K562 (cell line): ENCODE measurements around the gene ZPLD1. TPM values are rescaled to one million over a fixed set of nuclear protein-coding genes. Genes with fewer than 3 reads are reported as not detected.

Source experiments
- ARHGAP35 ChIP-seq: fragments of 450-650 bp; IDR thresholded peaks from 2 replicates; pipeline ENCODE4 v1.6.1; 2018; ENCODE audit not compliant: partially characterized antibody
- NFRKB ChIP-seq: fragments of 450-650 bp; IDR thresholded peaks from 2 replicates; pipeline ENCODE4 v1.6.1; 2016; ENCODE audit warnings: low read depth
- SMARCC2 ChIP-seq: fragments of 450-650 bp; IDR thresholded peaks from 2 replicates; pipeline ENCODE4 v1.6.1; 2017; ENCODE audit warnings: antibody characterized with exemption, moderate library complexity, mild to moderate bottlenecking, low read depth
- TARDBP ChIP-seq: fragments of 450-650 bp; IDR thresholded peaks from 2 replicates; pipeline ENCODE4 v1.6.1; 2016
- polyA plus RNA-seq, 8 experiments: library from polyadenylated mRNA; depleted of rRNA in 4 of 8; stranded (reverse) in 5 of 8; unstranded in 3 of 8; fragments of >200 nt; fragmentation: Nextera tagmentation in 2 of 8; fragmentation: Illumina TruSeq in 1 of 8; extraction: Ambion mirVana in 2 of 8; extraction: Trizol in 1 of 8; gene quantifications; 2 replicates each; pipeline versions ENCODE4 v1.2.1 to v1.2.3, GENCODE V29; 2011 to 2014; ENCODE audit warnings: inconsistent platforms in 1 of 8, missing spikeins in 1 of 8
- total RNA-seq, 7 experiments: library from RNA; depleted of rRNA in 6 of 7; stranded (reverse); fragments of >200 nt in 6 of 7; fragmentation: Illumina TruSeq in 2 of 7; extraction: Trizol in 2 of 7; gene quantifications; 2 replicates each; pipeline versions ENCODE4 v1.2.1 to v1.2.3, GENCODE V29; 2011 to 2021; ENCODE audit warnings: low replicate concordance in 1 of 7
- TF ChIP-seq, protein P1 (sequence below): fragments of 450-650 bp; IDR thresholded peaks from 2 replicates; pipeline ENCODE4 v1.6.1; 2016; ENCODE audit warnings: mild to moderate bottlenecking, moderate library complexity
- TF ChIP-seq, protein P2 (sequence below): fragments of 250-450 bp; sonication (Bioruptor Pico); IDR thresholded peaks from 2 replicates; pipeline ENCODE4 v1.8.0; 2021; ENCODE audit warnings: borderline replicate concordance, mild to moderate bottlenecking, moderate library complexity; ENCODE audit not compliant: poor library complexity, severe bottlenecking
- TF ChIP-seq, protein P3 (sequence below): fragments of 250-450 bp; sonication (Bioruptor Pico); IDR thresholded peaks from 2 replicates; pipeline ENCODE4 v1.9.0; 2021; ENCODE audit warnings: mild to moderate bottlenecking, inconsistent platforms
- TF ChIP-seq, protein P4 (sequence below): fragments of 250-450 bp; sonication (Bioruptor Pico); IDR thresholded peaks from 2 replicates; pipeline ENCODE4 v1.5.0; 2021; ENCODE audit warnings: mild to moderate bottlenecking, moderate library complexity

ZPLD1 gene
- total and polyA plus RNA-seq, 9 of the 15 experiments (the other 6 are each of a cell fraction or from before 2014, with no cell fraction given) = 0.03 to 0.10 (median 0.04) TPM; not detected in 6

- TF ChIP-seq, protein P1, sequence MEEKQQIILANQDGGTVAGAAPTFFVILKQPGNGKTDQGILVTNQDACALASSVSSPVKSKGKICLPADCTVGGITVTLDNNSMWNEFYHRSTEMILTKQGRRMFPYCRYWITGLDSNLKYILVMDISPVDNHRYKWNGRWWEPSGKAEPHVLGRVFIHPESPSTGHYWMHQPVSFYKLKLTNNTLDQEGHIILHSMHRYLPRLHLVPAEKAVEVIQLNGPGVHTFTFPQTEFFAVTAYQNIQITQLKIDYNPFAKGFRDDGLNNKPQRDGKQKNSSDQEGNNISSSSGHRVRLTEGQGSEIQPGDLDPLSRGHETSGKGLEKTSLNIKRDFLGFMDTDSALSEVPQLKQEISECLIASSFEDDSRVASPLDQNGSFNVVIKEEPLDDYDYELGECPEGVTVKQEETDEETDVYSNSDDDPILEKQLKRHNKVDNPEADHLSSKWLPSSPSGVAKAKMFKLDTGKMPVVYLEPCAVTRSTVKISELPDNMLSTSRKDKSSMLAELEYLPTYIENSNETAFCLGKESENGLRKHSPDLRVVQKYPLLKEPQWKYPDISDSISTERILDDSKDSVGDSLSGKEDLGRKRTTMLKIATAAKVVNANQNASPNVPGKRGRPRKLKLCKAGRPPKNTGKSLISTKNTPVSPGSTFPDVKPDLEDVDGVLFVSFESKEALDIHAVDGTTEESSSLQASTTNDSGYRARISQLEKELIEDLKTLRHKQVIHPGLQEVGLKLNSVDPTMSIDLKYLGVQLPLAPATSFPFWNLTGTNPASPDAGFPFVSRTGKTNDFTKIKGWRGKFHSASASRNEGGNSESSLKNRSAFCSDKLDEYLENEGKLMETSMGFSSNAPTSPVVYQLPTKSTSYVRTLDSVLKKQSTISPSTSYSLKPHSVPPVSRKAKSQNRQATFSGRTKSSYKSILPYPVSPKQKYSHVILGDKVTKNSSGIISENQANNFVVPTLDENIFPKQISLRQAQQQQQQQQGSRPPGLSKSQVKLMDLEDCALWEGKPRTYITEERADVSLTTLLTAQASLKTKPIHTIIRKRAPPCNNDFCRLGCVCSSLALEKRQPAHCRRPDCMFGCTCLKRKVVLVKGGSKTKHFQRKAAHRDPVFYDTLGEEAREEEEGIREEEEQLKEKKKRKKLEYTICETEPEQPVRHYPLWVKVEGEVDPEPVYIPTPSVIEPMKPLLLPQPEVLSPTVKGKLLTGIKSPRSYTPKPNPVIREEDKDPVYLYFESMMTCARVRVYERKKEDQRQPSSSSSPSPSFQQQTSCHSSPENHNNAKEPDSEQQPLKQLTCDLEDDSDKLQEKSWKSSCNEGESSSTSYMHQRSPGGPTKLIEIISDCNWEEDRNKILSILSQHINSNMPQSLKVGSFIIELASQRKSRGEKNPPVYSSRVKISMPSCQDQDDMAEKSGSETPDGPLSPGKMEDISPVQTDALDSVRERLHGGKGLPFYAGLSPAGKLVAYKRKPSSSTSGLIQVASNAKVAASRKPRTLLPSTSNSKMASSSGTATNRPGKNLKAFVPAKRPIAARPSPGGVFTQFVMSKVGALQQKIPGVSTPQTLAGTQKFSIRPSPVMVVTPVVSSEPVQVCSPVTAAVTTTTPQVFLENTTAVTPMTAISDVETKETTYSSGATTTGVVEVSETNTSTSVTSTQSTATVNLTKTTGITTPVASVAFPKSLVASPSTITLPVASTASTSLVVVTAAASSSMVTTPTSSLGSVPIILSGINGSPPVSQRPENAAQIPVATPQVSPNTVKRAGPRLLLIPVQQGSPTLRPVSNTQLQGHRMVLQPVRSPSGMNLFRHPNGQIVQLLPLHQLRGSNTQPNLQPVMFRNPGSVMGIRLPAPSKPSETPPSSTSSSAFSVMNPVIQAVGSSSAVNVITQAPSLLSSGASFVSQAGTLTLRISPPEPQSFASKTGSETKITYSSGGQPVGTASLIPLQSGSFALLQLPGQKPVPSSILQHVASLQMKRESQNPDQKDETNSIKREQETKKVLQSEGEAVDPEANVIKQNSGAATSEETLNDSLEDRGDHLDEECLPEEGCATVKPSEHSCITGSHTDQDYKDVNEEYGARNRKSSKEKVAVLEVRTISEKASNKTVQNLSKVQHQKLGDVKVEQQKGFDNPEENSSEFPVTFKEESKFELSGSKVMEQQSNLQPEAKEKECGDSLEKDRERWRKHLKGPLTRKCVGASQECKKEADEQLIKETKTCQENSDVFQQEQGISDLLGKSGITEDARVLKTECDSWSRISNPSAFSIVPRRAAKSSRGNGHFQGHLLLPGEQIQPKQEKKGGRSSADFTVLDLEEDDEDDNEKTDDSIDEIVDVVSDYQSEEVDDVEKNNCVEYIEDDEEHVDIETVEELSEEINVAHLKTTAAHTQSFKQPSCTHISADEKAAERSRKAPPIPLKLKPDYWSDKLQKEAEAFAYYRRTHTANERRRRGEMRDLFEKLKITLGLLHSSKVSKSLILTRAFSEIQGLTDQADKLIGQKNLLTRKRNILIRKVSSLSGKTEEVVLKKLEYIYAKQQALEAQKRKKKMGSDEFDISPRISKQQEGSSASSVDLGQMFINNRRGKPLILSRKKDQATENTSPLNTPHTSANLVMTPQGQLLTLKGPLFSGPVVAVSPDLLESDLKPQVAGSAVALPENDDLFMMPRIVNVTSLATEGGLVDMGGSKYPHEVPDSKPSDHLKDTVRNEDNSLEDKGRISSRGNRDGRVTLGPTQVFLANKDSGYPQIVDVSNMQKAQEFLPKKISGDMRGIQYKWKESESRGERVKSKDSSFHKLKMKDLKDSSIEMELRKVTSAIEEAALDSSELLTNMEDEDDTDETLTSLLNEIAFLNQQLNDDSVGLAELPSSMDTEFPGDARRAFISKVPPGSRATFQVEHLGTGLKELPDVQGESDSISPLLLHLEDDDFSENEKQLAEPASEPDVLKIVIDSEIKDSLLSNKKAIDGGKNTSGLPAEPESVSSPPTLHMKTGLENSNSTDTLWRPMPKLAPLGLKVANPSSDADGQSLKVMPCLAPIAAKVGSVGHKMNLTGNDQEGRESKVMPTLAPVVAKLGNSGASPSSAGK = no peak
- no peak for TF ChIP-seq NFRKB
- TF ChIP-seq, protein P2, sequence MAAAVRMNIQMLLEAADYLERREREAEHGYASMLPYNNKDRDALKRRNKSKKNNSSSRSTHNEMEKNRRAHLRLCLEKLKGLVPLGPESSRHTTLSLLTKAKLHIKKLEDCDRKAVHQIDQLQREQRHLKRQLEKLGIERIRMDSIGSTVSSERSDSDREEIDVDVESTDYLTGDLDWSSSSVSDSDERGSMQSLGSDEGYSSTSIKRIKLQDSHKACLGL (CRISPR knock-in tag) = no peak
- no peak for TF ChIP-seq TARDBP
- TF ChIP-seq ARHGAP35 = no peak
- TF ChIP-seq, protein P3, sequence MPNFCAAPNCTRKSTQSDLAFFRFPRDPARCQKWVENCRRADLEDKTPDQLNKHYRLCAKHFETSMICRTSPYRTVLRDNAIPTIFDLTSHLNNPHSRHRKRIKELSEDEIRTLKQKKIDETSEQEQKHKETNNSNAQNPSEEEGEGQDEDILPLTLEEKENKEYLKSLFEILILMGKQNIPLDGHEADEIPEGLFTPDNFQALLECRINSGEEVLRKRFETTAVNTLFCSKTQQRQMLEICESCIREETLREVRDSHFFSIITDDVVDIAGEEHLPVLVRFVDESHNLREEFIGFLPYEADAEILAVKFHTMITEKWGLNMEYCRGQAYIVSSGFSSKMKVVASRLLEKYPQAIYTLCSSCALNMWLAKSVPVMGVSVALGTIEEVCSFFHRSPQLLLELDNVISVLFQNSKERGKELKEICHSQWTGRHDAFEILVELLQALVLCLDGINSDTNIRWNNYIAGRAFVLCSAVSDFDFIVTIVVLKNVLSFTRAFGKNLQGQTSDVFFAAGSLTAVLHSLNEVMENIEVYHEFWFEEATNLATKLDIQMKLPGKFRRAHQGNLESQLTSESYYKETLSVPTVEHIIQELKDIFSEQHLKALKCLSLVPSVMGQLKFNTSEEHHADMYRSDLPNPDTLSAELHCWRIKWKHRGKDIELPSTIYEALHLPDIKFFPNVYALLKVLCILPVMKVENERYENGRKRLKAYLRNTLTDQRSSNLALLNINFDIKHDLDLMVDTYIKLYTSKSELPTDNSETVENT (CRISPR knock-in tag) = no peak
- TF ChIP-seq, protein P4, sequence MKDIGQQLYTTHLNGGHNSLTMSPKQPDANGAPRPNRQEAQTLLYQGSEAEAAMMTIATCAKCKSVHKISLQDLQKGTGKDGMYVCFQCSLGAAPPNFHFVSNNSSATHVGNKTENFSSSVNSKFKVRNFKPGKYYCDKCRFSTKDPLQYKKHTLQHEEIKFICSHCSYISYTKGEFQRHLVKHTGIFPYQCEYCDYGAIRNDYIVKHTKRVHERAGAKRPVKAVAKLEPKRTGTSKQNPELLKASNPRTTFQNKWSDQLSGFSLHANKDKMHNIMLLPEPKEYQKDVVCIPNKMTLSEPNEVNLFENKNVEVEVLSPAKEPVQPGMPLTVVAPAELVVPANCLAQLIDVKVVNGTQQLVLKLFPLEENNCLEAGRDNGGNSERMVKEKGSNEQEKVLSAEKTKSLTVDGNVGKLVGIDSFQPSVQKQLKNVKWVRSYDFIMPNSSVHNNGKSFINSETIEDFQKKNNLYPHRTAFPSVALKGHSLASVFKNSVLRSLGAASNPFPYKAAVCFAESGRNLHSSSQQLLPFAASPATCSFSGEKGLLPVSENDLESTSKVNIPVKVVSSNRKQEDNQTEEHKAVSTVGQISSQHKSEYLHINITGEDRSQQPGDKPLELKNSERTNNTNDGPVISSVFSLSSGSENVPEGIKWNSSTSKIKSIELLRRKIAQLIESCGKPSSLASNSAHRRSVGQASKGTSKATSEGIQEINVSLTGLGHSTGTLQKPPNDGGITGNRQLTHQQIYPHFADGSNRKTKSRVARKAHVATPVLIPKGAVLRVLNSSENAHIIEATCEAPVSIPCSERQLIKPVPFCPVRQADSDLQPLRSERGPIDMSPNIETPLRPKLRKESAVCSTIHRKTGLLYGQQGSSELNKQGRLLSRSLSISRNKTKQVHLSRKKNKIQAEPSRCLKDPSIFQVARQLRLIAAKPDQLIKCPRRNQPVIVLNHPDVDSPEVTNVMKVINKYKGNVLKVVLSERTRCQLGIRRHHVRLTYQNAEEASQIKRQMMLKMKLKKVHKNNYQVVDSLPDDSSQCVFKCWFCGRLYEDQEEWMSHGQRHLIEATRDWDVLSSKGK (CRISPR knock-in tag) = no peak
- TF ChIP-seq SMARCC2 = no peak
Measured at GRCh38 chr3:102521246-102521645, 86.4 kb downstream of the ZPLD1 start (continued).
